AG09309 (cell line): Measurements from ENCODE around the gene SURF6.
A peak's percentile ranks its signal among the peaks of the same experiment; 100 is the strongest.

Source experiments
- DNase-seq: peaks from one replicate; pipeline ENCODE4 v3.0.0-alpha.2; 2010; ENCODE audit warnings: low read depth
- H3K4me3 ChIP-seq: 2 replicates; pipeline ENCODE4 v1.5.1; 2011; ENCODE audit warnings: mild to moderate bottlenecking, low read depth, low read length, moderate library complexity; ENCODE audit not compliant: control insufficient read depth
- TF ChIP-seq, protein P1 (sequence below): IDR thresholded peaks from 2 replicates; pipeline ENCODE4 v1.5.1; 2011; ENCODE audit warnings: mild to moderate bottlenecking, low read depth, low read length, inconsistent platforms; ENCODE audit not compliant: insufficient read depth, control insufficient read depth; ENCODE audit errors: missing control alignments

The SURF6 gene

DNA sequence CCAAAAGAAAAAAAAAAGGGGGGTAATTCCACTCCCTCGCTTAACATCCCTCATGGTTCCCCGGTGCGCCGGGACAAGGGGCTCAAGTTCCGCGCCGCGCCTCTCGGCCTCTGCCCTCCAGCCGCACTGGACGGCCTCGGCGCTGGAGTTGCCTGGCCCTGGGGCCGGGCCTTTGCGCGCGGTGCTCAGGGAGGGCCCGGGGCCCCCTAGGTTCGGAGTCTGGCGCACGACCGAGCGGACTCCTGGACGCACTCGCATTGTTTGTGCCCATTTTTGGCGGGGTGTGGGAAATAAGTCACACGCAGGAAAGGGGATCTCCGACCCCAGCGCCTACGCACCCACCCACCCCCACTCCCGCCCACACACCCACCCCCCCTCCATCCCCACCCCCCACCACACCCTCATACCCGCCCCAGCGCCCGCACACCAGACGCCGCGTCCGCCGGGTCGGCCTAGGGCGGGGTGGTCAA is 11.6 kb upstream of the SURF6 start:
- TF ChIP-seq, protein P1, sequence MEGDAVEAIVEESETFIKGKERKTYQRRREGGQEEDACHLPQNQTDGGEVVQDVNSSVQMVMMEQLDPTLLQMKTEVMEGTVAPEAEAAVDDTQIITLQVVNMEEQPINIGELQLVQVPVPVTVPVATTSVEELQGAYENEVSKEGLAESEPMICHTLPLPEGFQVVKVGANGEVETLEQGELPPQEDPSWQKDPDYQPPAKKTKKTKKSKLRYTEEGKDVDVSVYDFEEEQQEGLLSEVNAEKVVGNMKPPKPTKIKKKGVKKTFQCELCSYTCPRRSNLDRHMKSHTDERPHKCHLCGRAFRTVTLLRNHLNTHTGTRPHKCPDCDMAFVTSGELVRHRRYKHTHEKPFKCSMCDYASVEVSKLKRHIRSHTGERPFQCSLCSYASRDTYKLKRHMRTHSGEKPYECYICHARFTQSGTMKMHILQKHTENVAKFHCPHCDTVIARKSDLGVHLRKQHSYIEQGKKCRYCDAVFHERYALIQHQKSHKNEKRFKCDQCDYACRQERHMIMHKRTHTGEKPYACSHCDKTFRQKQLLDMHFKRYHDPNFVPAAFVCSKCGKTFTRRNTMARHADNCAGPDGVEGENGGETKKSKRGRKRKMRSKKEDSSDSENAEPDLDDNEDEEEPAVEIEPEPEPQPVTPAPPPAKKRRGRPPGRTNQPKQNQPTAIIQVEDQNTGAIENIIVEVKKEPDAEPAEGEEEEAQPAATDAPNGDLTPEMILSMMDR = no peak
- no peak for DNase-seq
- peak overlapping the region; percentile 91 for H3K4me3 ChIP-seq

DNA sequence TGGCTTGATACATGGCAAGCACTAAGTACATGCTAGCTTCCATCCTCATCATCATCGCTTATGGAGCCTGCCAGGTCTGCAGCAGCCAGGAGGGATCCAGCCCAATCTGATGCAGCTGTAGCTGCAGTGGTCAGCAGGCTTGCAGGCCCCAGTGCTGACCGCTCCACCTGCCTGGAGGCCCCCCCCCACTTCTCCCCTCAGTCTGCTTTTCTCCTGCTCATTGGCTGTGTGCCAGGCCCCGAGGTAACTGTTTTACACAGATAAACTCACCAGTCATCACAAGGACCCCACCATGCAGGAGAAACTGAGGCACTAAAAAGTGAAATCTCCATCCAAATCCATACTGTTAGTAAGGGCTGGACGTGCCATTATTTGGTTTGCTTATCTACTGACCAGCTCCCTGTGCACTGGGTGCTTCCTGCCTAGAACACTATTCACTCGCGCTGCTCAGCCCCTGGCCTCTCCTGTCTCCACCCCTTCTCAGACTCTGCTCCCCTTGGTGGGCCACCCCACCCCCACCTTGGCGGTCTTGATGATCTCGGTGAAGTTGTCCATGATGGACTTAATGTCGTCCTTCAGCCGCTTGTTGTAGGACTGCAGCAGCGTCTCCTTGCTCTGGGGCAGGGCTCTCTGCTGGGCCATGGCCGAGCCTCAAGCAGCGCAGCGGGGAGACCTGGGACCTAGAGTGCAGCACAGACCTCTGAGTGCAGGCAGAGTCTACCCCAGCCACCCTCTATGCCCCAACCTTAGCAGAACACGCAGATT is 10.2 kb upstream of the SURF6 start:
- TF ChIP-seq, protein P1 = no peak
- DNase-seq = no peak
- peak overlapping the region; percentile 91 for H3K4me3 ChIP-seq

DNA sequence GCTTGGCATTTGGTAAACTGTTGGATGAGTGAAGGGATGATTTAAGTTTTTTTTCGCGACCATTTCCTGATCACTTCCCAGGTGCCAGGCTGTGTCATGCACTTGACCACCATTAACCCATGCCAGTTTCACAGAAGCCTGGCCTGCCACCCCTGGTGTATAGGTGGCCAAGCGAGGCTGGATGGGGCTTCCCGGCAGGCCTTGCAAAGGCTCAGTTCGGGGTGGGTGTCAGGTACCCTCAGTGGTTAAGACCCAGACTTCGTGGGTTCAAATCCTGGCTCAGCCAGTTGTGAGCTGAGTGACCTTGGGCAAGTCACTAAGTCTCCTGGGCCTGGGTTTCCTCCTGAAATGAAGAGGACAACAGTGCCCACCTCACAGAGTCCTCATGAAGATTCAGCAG is 9.6 kb upstream of the SURF6 start:
- no peak for DNase-seq
- H3K4me3 ChIP-seq = no peak overlapping the region
- TF ChIP-seq, protein P1 = no peak

DNA sequence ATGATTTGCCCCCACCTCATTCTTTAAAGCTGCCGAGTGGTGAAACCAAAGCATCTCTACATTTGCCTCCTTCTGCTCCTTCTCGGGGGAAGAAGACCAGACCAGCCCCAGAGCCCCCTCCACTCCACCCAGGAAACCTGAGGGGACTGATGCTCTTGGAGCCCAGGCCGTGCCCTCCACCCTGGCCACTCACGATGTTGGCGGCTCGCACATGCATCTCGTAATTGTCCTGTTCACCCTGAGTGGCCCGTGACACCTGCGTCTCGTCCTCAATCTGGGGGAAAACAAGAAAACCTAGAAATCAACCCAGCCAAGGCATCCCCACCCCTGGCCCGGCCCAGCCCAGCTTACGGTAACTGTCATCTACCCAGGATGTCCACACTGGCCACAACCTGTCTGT is 9.0 kb upstream of the SURF6 start:
- TF ChIP-seq, protein P1 = no peak
- no peak for DNase-seq
- no peak overlapping the region for H3K4me3 ChIP-seq

DNA sequence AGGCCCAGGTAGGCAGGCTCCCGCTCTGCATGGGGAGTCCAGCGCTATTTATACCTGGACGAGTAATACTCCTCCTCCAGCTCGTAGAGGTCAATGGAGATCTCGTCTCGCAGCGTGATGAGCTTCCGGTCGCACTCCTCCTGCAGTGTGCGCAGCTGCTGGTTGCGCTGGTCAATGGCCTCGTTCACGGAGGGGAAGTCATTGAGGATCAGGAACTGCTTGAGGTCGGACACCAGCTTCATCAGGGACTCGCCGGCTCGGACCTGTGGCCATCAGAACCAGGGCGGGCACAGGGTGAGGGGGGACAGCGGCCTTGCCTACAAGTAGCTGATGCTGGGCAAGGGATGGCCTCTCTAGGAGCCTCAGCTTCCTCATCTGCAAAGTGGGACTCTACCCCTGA is 8.1 kb upstream of the SURF6 start:
- TF ChIP-seq, protein P1 = no peak
- DNase-seq = no peak
- no peak overlapping the region for H3K4me3 ChIP-seq

DNA sequence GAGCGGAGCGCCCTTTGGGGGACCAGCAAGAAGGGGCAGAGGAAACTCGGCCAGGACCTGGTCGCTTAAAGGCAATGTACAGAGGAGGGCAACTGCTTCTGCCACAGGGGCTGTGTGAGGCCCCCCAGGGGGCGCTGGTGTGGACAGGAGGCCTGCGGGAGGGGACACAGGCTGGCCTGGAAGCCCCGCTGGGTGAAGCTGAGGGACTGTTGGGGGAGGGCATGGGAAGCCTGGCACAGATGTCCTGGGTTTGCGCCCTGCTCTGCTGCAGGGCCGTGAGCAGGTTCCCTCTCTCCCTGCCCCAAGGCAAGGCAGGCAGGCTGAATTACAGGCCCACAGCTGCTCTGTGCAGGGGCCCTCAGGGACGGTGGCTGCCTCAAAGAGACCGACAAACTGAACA is 6.6 kb upstream of the SURF6 start:
- TF ChIP-seq, protein P1 = peak; percentile 17
- H3K4me3 ChIP-seq = no peak overlapping the region
- no peak for DNase-seq
